Left lung (tissue), 10 donors: ENCODE results near the gene EIF4B. TPM values are rescaled to one million over a fixed set of nuclear protein-coding genes. Genes with fewer than 3 reads are reported as not detected.

Experiments
- ATAC-seq: fragments of 200-7000 bp; cut with Tn5 transposase; one replicate; pipeline ENCODE4 v1.9.1; 2020; ENCODE audit warnings: moderate library complexity
- DNase-seq, 4 donors: peaks; one replicate each; pipeline ENCODE4 v3.0.0-alpha.2; 2013 to 2020
- H3K27ac ChIP-seq, 2 donors: fragments of 200-600 bp; sonication (generic) in 1 of 2; one replicate each; pipeline versions ENCODE4 v1.5.0 to v1.8.0; 2020 to 2021
- H3K27me3 ChIP-seq, 2 donors: fragments of 200-600 bp; sonication (generic) in 1 of 2; one replicate each; pipeline versions ENCODE4 v1.5.0 to v1.8.0; 2020 to 2021
- H3K36me3 ChIP-seq, 2 donors: fragments of 200-600 bp; sonication (generic) in 1 of 2; one replicate each; pipeline versions ENCODE4 v1.5.0 to v1.8.0; 2020 to 2021
- H3K4me1 ChIP-seq, 2 donors: fragments of 200-600 bp; one replicate each; pipeline ENCODE4 v1.8.0; 2021
- H3K4me3 ChIP-seq, 2 donors: fragments of 200-600 bp; sonication (generic) in 1 of 2; one replicate each; pipeline versions ENCODE4 v1.5.0 to v1.8.0; 2020 to 2021; ENCODE audit warnings: mild to moderate bottlenecking in 1 of 2
- H3K9me3 ChIP-seq, 2 donors: fragments of 200-600 bp; sonication (generic) in 1 of 2; one replicate each; pipeline versions ENCODE4 v1.5.0 to v1.8.0; 2020 to 2021
- intact Hi-C, 2 donors: fragments of 100-400 bp; cut with DNase I; formaldehyde crosslinking; loops; one replicate each; pipeline versions ENCODE4 v1.11.2 to v1.14.2; 2022
- polyA plus RNA-seq, 6 donors: library from polyadenylated mRNA; unstranded; fragments of 120-200 nt; gene quantifications; one replicate each; pipeline ENCODE4 v1.2.1, GENCODE V29; 2013; ENCODE audit not compliant: insufficient read length in 6 of 6
- total RNA-seq, 2 donors: library from RNA; stranded (reverse); fragmentation: NEBNext Ultra II Directional; extraction: Animal tissue kit (Norgen Biotek cat#: 25700); gene quantifications; one replicate each; pipeline ENCODE4 v1.2.1, GENCODE V29; 2021
- TF ChIP-seq, protein P1 (sequence below), 2 donors: fragments of 200-600 bp; sonication (generic) in 1 of 2; IDR thresholded peaks; one replicate each; pipeline versions ENCODE4 v1.5.0 to v1.8.0; 2021; ENCODE audit warnings: antibody characterized with exemption in 2 of 2
- donor health status: DM: no; HTN: yes; CAD: no.
- donor health status: DM: no; HTN: no; CAD: no.

EIF4B gene
- total and polyA plus RNA-seq, 8 donors = 326 to 581 (median 515) TPM

- Histone ChIP-seq H3K27ac (no peak overlapping the region), H3K27me3 (no peaks in the 10 kb centered on the region), H3K36me3 (peaks cover 0 to 80% of the 10 kb centered on the region in 2 donors), H3K4me1 (peaks cover 27 to 66% of the 10 kb centered on the region in 2 donors), H3K4me3 (no peak overlapping the region), H3K9me3 (no peaks in the 10 kb centered on the region)
- intact Hi-C loops = no loop called here
- TF ChIP-seq, protein P1, sequence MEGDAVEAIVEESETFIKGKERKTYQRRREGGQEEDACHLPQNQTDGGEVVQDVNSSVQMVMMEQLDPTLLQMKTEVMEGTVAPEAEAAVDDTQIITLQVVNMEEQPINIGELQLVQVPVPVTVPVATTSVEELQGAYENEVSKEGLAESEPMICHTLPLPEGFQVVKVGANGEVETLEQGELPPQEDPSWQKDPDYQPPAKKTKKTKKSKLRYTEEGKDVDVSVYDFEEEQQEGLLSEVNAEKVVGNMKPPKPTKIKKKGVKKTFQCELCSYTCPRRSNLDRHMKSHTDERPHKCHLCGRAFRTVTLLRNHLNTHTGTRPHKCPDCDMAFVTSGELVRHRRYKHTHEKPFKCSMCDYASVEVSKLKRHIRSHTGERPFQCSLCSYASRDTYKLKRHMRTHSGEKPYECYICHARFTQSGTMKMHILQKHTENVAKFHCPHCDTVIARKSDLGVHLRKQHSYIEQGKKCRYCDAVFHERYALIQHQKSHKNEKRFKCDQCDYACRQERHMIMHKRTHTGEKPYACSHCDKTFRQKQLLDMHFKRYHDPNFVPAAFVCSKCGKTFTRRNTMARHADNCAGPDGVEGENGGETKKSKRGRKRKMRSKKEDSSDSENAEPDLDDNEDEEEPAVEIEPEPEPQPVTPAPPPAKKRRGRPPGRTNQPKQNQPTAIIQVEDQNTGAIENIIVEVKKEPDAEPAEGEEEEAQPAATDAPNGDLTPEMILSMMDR (IDR thresholded peaks at IDR 0.05) = no peak
- no peak for ATAC-seq
- DNase-seq = no peak
Measured at GRCh38 chr12:53070877-53071492, 64.7 kb downstream of the EIF4B start.

DNA sequence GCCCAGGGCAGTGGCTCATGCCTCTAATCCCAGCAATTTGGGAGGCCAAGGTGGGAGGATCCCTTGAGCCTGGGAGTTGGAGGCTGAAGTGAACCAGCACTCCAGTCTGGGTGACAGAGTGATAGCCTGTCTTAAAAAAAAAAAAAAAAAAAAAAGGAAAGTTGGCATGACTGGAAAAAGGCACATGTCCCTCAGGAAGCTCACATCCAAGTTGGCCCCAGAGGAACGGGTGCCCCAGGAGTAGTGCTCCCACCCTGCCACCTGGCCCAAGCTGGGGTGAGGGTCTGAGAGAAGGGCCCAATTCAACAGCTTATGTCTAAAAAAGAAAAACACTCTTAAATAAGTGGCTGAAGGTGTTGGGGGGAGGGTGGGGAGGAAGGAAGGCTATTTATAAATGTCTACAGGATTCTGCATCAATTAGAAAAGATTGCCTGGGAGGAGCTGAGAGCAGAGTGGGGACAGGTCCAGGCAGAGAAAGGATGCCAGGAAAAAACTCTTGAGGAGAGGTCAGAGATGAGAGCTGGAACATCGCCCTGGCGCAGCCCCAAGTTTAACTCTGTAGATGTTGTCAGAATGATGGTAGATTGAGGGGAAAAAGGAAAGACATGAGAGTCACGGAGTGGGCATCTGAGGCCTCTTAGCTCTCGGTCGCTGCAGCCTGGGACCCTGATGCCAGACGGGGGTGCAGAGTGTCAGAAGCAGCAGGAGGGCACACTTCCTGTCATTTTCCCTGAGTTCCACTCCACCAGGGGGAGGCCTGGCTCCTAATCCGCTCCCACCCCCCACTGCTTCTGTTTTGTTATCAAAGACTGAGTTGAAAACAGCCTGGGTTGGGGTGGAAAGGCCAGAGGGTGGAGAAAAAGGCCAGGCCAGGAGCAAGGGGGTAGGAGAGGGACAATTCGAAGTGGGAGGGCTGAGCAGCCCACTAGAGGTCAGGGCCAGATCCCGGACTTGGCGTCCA, 65.6 kb downstream of the EIF4B start:
- Histone ChIP-seq H3K27me3 (no peaks in the 10 kb centered on the region), H3K4me1 (peaks cover 27 to 66% of the 10 kb centered on the region in 2 donors), H3K27ac (peak overlapping the region; percentile 67 to 70), H3K36me3 (peaks cover 0 to 81% of the 10 kb centered on the region in 2 donors), H3K9me3 (no peaks in the 10 kb centered on the region), H3K4me3 (no peak overlapping the region)
- TF ChIP-seq, protein P1 (IDR thresholded peaks at IDR 0.05) = no peak
- DNase-seq (peak in 3 of 4 donors; percentile 54 to 73 (median 59)), ATAC-seq (peak; percentile 10)
- intact Hi-C loops = no loop called here

DNA sequence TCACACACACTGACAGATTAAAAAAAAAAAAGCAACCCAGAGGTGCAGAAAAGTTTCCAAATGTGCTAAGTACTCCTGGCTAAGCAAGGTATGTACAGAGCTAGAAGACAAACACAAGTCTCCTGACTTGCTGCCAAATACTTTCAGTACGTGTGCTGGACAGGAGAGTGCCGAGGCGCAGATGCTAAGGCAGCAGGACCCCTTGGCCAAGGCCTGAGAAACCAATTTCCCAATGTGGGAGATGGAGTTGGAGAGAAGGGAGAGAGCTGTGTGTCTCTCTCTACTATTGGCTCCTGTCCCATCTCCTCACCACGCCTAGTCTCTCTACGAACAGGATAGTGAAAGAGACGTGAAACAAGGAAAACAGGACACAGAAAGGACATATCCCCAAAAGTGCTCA, 67.6 kb downstream of the EIF4B start:
- intact Hi-C loops = no loop called here
- Histone ChIP-seq H3K27ac (peak overlapping the region in 1 of 2 donors; percentile 70), H3K9me3 (no peaks in the 10 kb centered on the region), H3K27me3 (no peaks in the 10 kb centered on the region), H3K4me1 (peaks cover 35 to 86% of the 10 kb centered on the region in 2 donors), H3K36me3 (peaks cover 0 to 62% of the 10 kb centered on the region in 2 donors), H3K4me3 (no peak overlapping the region)
- TF ChIP-seq, protein P1 (IDR thresholded peaks at IDR 0.05) = no peak
- no peak for DNase-seq
- peak; percentile 55 for ATAC-seq

- no peaks in the 10 kb centered on the region for H3K27me3 ChIP-seq
- peaks cover 35 to 85% of the 10 kb centered on the region in 2 donors for H3K4me1 ChIP-seq
- no peak for ATAC-seq
- TF ChIP-seq, protein P1 (IDR thresholded peaks at IDR 0.05) = no peak
- H3K4me3 ChIP-seq = no peak overlapping the region
- no peak for DNase-seq
- H3K9me3 ChIP-seq = no peaks in the 10 kb centered on the region
- H3K27ac ChIP-seq = peak overlapping the region in 1 of 2 donors; percentile 70
- peaks cover 0 to 57% of the 10 kb centered on the region in 2 donors for H3K36me3 ChIP-seq
- intact Hi-C loops = no loop called here
Measured at GRCh38 chr12:53074283-53074998, 68.2 kb downstream of the EIF4B start.
